ENCODE results near the gene ROBO1. TPM values are rescaled to one million over a fixed set of nuclear protein-coding genes. Genes with fewer than 3 reads are reported as not detected.

The ROBO1 gene
- total and polyA plus RNA-seq, 4 donors, result 1.0 to 30.3 (median 3.9) TPM

DNA sequence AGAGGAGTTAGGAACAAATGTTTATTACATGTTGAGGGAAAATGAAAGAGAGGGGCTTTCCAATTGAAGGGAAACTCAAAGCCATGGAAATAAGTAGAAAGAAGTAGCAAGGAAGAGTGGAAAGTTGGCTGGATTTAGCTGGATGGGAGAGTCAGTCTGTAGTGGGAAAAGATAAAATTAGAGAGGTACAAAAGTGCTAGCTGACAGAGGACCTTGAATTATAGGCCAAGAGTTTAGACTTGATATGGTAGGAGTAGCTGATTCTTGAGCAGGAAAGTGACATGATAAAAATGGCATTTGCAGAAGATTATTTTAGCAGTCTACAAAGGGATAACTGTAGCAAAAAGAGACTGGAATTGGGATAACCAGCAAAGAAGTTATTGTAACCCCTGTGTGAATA, 425.8 kb downstream of the ROBO1 start:
- Histone ChIP-seq H3K27me3 (ENCODE audit: control insufficient read depth in 4 of 4, insufficient read depth in 4 of 4, low read length in 3 of 4) (no peaks in the 10 kb centered on the region), H3K36me3 (ENCODE audit: control insufficient read depth in 4 of 4, insufficient read depth in 3 of 4, low read depth in 1 of 4, low read length in 3 of 4) (no peaks in the 10 kb centered on the region), H3K9ac (ENCODE audit: low read depth in 1 of 2, low read length in 2 of 2) (no peak overlapping the region), H3K27ac (ENCODE audit: low read depth in 1 of 2, low read length in 2 of 2) (no peak overlapping the region), H3K4me3 (ENCODE audit: low read depth in 1 of 3, low read length in 3 of 3) (no peak overlapping the region), H3K4me1 (ENCODE audit: control insufficient read depth in 4 of 4, insufficient read depth in 4 of 4, low read length in 3 of 4) (no peaks in the 10 kb centered on the region), H3K9me3 (ENCODE audit: control insufficient read depth in 4 of 4, low read length in 3 of 4) (no peaks in the 10 kb centered on the region)
- TF ChIP-seq JUND (IDR thresholded peaks at IDR 0.05) (no peak), RXRA (IDR thresholded peaks at IDR 0.05) (no peak), TAF1 (conservative IDR thresholded peaks at IDR 0.05) (no peak), SP1 (IDR thresholded peaks at IDR 0.05) (no peak), HNF4A (conservative IDR thresholded peaks at IDR 0.05) (no peak), MAX (IDR thresholded peaks at IDR 0.05) (no peak), YY1 (IDR thresholded peaks at IDR 0.05) (no peak), FOXA1 (IDR thresholded peaks at IDR 0.05) (no peak), GABPA (IDR thresholded peaks at IDR 0.05 in 1 of 2, conservative IDR thresholded peaks at IDR 0.05 in 1 of 2) (no peak)
- TF ChIP-seq, protein P1, sequence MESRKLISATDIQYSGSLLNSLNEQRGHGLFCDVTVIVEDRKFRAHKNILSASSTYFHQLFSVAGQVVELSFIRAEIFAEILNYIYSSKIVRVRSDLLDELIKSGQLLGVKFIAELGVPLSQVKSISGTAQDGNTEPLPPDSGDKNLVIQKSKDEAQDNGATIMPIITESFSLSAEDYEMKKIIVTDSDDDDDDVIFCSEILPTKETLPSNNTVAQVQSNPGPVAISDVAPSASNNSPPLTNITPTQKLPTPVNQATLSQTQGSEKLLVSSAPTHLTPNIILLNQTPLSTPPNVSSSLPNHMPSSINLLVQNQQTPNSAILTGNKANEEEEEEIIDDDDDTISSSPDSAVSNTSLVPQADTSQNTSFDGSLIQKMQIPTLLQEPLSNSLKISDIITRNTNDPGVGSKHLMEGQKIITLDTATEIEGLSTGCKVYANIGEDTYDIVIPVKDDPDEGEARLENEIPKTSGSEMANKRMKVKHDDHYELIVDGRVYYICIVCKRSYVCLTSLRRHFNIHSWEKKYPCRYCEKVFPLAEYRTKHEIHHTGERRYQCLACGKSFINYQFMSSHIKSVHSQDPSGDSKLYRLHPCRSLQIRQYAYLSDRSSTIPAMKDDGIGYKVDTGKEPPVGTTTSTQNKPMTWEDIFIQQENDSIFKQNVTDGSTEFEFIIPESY (IDR thresholded peaks at IDR 0.05), result no peak
- TF ChIP-seq, protein P2, sequence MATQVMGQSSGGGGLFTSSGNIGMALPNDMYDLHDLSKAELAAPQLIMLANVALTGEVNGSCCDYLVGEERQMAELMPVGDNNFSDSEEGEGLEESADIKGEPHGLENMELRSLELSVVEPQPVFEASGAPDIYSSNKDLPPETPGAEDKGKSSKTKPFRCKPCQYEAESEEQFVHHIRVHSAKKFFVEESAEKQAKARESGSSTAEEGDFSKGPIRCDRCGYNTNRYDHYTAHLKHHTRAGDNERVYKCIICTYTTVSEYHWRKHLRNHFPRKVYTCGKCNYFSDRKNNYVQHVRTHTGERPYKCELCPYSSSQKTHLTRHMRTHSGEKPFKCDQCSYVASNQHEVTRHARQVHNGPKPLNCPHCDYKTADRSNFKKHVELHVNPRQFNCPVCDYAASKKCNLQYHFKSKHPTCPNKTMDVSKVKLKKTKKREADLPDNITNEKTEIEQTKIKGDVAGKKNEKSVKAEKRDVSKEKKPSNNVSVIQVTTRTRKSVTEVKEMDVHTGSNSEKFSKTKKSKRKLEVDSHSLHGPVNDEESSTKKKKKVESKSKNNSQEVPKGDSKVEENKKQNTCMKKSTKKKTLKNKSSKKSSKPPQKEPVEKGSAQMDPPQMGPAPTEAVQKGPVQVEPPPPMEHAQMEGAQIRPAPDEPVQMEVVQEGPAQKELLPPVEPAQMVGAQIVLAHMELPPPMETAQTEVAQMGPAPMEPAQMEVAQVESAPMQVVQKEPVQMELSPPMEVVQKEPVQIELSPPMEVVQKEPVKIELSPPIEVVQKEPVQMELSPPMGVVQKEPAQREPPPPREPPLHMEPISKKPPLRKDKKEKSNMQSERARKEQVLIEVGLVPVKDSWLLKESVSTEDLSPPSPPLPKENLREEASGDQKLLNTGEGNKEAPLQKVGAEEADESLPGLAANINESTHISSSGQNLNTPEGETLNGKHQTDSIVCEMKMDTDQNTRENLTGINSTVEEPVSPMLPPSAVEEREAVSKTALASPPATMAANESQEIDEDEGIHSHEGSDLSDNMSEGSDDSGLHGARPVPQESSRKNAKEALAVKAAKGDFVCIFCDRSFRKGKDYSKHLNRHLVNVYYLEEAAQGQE (IDR thresholded peaks at IDR 0.05), result no peak
- TF ChIP-seq, protein P3, sequence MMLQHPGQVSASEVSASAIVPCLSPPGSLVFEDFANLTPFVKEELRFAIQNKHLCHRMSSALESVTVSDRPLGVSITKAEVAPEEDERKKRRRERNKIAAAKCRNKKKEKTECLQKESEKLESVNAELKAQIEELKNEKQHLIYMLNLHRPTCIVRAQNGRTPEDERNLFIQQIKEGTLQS (IDR thresholded peaks at IDR 0.05), result no peak
- DNase-seq (ENCODE audit: low spot score), result no peak

GRCh38 chr3:79339846-79340245, 428.0 kb downstream of the ROBO1 start:
- Histone ChIP-seq H3K27me3 (ENCODE audit: control insufficient read depth in 4 of 4, insufficient read depth in 4 of 4, low read length in 3 of 4) (no peaks in the 10 kb centered on the region), H3K27ac (ENCODE audit: low read depth in 1 of 2, low read length in 2 of 2) (no peak overlapping the region), H3K4me1 (ENCODE audit: control insufficient read depth in 4 of 4, insufficient read depth in 4 of 4, low read length in 3 of 4) (peaks cover 0 to 3% (median under 1%) of the 10 kb centered on the region in 4 donors), H3K9me3 (ENCODE audit: control insufficient read depth in 4 of 4, low read length in 3 of 4) (no peaks in the 10 kb centered on the region), H3K4me3 (ENCODE audit: low read depth in 1 of 3, low read length in 3 of 3) (no peak overlapping the region), H3K9ac (ENCODE audit: low read depth in 1 of 2, low read length in 2 of 2) (no peak overlapping the region), H3K36me3 (ENCODE audit: control insufficient read depth in 4 of 4, insufficient read depth in 3 of 4, low read depth in 1 of 4, low read length in 3 of 4) (no peaks in the 10 kb centered on the region)
- WGBS, result 79% methylated on average over 3 of the region's 3 CpGs
- TF ChIP-seq FOXA2 (IDR thresholded peaks at IDR 0.05), result no peak
- TF ChIP-seq CTCF (IDR thresholded peaks at IDR 0.05; ENCODE audit: low read depth, low read length, missing input control), result no peak
- no peak for TF ChIP-seq JUND (IDR thresholded peaks at IDR 0.05)
- TF ChIP-seq RXRA (IDR thresholded peaks at IDR 0.05), result no peak
- no peak for TF ChIP-seq HNF4A (conservative IDR thresholded peaks at IDR 0.05)
- no peak for TF ChIP-seq YY1 (IDR thresholded peaks at IDR 0.05)
- TF ChIP-seq, protein P3 (IDR thresholded peaks at IDR 0.05), result no peak
- TF ChIP-seq, protein P2 (IDR thresholded peaks at IDR 0.05), result no peak
- no peak for TF ChIP-seq HNF4G (IDR thresholded peaks at IDR 0.05)
- no peak for TF ChIP-seq GABPA (IDR thresholded peaks at IDR 0.05 in 1 of 2, conservative IDR thresholded peaks at IDR 0.05 in 1 of 2)
- no peak for TF ChIP-seq TAF1 (conservative IDR thresholded peaks at IDR 0.05)
- TF ChIP-seq FOXA1 (IDR thresholded peaks at IDR 0.05), result no peak
- TF ChIP-seq, protein P1 (IDR thresholded peaks at IDR 0.05), result no peak
- no peak for TF ChIP-seq EGR1 (IDR thresholded peaks at IDR 0.05; ENCODE audit: low read depth in 2 of 2)
- DNase-seq (ENCODE audit: low spot score), result no peak
